Uterus (tissue), 4 donors: ENCODE results near the gene NR1H4. TPM values are rescaled to one million over a fixed set of nuclear protein-coding genes. Genes with fewer than 3 reads are reported as not detected.
"Not testable (repeated sequence)": the region's sequence is repeated elsewhere in the genome, so short reads cannot be mapped to it uniquely, and the experiment has no call there.

Source experiments
- DNase-seq, 2 donors: peaks; one replicate each; pipeline ENCODE4 v3.0.0-alpha.2; 2019 to 2020
- H3K27ac ChIP-seq, 2 donors: fragments of 200-600 bp; sonication (generic); 1 replicate in 1 of 2; 2 replicates in 1 of 2; pipeline ENCODE4 v1.5.1; 2016 to 2018
- H3K27me3 ChIP-seq, 2 donors: fragments of 200-600 bp; sonication (generic); one replicate each; pipeline ENCODE4 v1.5.1; 2018 to 2019; ENCODE audit warnings: control low read depth in 1 of 2
- H3K36me3 ChIP-seq, 2 donors: fragments of 200-600 bp; sonication (generic); one replicate each; pipeline ENCODE4 v1.5.1; 2019; ENCODE audit warnings: control low read depth in 1 of 2
- H3K4me1 ChIP-seq, 2 donors: fragments of 200-600 bp; sonication (generic); one replicate each; pipeline ENCODE4 v1.5.1; 2018 to 2019; ENCODE audit warnings: control low read depth in 1 of 2
- H3K4me3 ChIP-seq, 2 donors: fragments of 200-600 bp; sonication (generic); 1 replicate in 1 of 2; 2 replicates in 1 of 2; pipeline ENCODE4 v1.5.1; 2018 to 2019; ENCODE audit warnings: mild to moderate bottlenecking in 1 of 2
- H3K9me3 ChIP-seq, 2 donors: fragments of 200-600 bp; sonication (generic); one replicate each; pipeline ENCODE4 v1.5.1; 2019; ENCODE audit warnings: control low read depth in 1 of 2
- CTCF ChIP-seq, 4 experiments: fragments of 200-600 bp in 2 of 4; fragments of 450-650 bp in 2 of 4; sonication (generic) in 2 of 4; IDR thresholded peaks; one replicate each; pipeline ENCODE4 v1.5.1; 2016 to 2019; ENCODE audit warnings: antibody characterized with exemption in 4 of 4, mild to moderate bottlenecking in 2 of 4, moderate library complexity in 1 of 4
- POLR2A ChIP-seq, 2 donors: fragments of 450-650 bp; IDR thresholded peaks; one replicate each; pipeline ENCODE4 v1.6.1; 2016; ENCODE audit warnings: antibody characterized with exemption in 2 of 2, mild to moderate bottlenecking in 1 of 2, moderate library complexity in 1 of 2
- intact Hi-C: fragments of 100-400 bp; cut with DNase I; formaldehyde crosslinking; loops from one replicate; pipeline ENCODE4 v1.15.1; 2023; ENCODE audit warnings: low total_unique reads
- total RNA-seq, 4 donors: library from RNA; depleted of rRNA in 3 of 4; stranded (reverse); fragments of >200 nt in 3 of 4; gene quantifications; one replicate each; pipeline versions ENCODE4 v1.1.0 to v1.2.4, GENCODE V29; 2014 to 2023
- donor health status: DM: yes; HTN: yes; CAD: no.

Gene NR1H4
- total RNA-seq, 4 donors from 2014 or later, result 0.35 TPM; not detected in 3

DNA sequence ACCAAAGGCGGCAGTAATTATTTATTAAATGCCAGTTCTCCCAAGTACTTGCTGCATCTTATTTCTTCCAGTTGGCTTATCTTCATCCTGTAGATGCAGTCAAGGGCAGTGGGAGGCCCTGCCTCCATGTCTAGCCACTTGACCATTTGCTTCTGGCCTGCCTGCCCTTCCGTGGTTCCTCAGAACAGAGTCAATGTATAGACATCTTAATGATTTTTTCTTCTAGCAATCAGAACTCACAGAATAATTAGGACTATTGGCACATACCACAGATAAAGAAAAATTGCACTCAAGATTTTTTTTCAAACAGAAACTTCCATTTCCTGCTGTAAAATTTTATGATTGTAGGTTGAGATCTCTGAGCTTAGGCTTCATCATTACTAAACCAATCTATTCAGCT lies 20.9 kb downstream of the NR1H4 start:
- intact Hi-C loops, result no loop called here
- H3K27ac ChIP-seq, result no peak overlapping the region
- H3K4me3 ChIP-seq, result no peak overlapping the region
- no peaks in the 10 kb centered on the region for H3K4me1 ChIP-seq
- no peak for DNase-seq
- H3K36me3 ChIP-seq, result no peaks in the 10 kb centered on the region
- H3K27me3 ChIP-seq, result no peaks in the 10 kb centered on the region
- TF ChIP-seq POLR2A (IDR thresholded peaks at IDR 0.05) (no peak), CTCF (IDR thresholded peaks at IDR 0.05) (no peak)
- H3K9me3 ChIP-seq, result no peaks in the 10 kb centered on the region

GRCh38 chr12:100497105-100497795 lies 23.6 kb downstream of the NR1H4 start:
- intact Hi-C loops, result no loop called here

DNA sequence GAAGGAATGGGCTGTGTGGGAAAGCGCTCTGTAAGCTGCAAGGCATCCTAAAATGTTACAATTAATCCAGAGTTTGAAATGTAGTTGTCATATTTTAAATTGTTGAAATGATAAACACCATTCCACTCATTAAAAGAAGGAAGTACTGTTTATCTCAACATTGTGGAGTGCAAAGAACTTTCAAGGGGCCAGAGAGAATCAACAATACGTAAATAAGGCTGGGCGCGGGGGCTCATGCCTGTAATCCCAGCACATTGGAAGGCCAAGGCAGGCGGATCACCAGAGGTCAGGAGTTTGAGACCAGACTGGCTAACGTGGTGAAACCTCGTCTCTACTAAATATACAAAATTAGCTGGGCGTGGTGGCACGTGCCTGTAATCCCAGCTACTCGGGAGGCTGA lies 24.5 kb downstream of the NR1H4 start:
- intact Hi-C loops, result no loop called here
- no peak for TF ChIP-seq CTCF (IDR thresholded peaks at IDR 0.05)
- no peak for TF ChIP-seq POLR2A (IDR thresholded peaks at IDR 0.05)
- DNase-seq, result no peak

More at GRCh38 chr12:100497105-100497795, 23.6 kb downstream of the NR1H4 start:
- no peaks in the 10 kb centered on the region for H3K9me3 ChIP-seq
- H3K4me1 ChIP-seq, result no peaks in the 10 kb centered on the region
- no peak for DNase-seq
- H3K36me3 ChIP-seq, result no peaks in the 10 kb centered on the region
- H3K27me3 ChIP-seq, result no peaks in the 10 kb centered on the region
- no peak for TF ChIP-seq POLR2A (IDR thresholded peaks at IDR 0.05)
- no peak overlapping the region for H3K27ac ChIP-seq
- H3K4me3 ChIP-seq, result no peak overlapping the region

GRCh38 chr12:100499416-100499815 lies 25.8 kb downstream of the NR1H4 start:
- Histone ChIP-seq H3K27ac (no peak overlapping the region), H3K36me3 (no peaks in the 10 kb centered on the region), H3K27me3 (no peaks in the 10 kb centered on the region), H3K4me1 (no peaks in the 10 kb centered on the region), H3K4me3 (no peak overlapping the region), H3K9me3 (no peaks in the 10 kb centered on the region)
- TF ChIP-seq POLR2A (IDR thresholded peaks at IDR 0.05), result no peak
- TF ChIP-seq CTCF (IDR thresholded peaks at IDR 0.05), result no peak
- no peak for DNase-seq
- intact Hi-C loops, result no loop called here

More for the DNA sequence above, 24.5 kb downstream of the NR1H4 start:
- no peak overlapping the region for H3K4me3 ChIP-seq
- H3K4me1 ChIP-seq, result no peaks in the 10 kb centered on the region
- no peaks in the 10 kb centered on the region for H3K9me3 ChIP-seq
- no peaks in the 10 kb centered on the region for H3K27me3 ChIP-seq
- no peaks in the 10 kb centered on the region for H3K36me3 ChIP-seq
- no peak overlapping the region for H3K27ac ChIP-seq

GRCh38 chr12:100502718-100503117 lies 29.1 kb downstream of the NR1H4 start:
- intact Hi-C loops, H3K36me3 ChIP-seq, DNase-seq, H3K27ac ChIP-seq, H3K27me3 ChIP-seq, H3K9me3 ChIP-seq, H3K4me3 ChIP-seq, H3K4me1 ChIP-seq: not testable (repeated sequence)

GRCh38 chr12:100503228-100503628 lies 29.6 kb downstream of the NR1H4 start:
- Histone ChIP-seq H3K4me1 (no peaks in the 10 kb centered on the region), H3K27me3 (no peaks in the 10 kb centered on the region), H3K36me3 (no peaks in the 10 kb centered on the region), H3K27ac (no peak overlapping the region), H3K9me3 (no peaks in the 10 kb centered on the region), H3K4me3 (no peak overlapping the region)
- no peak for DNase-seq
- TF ChIP-seq POLR2A (IDR thresholded peaks at IDR 0.05), result no peak
- TF ChIP-seq CTCF (IDR thresholded peaks at IDR 0.05), result no peak
- intact Hi-C loops, result no loop called here
